GM15510 (cell line): ENCODE measurements around the gene BDKRB1.

Experiments
- POLR2A ChIP-seq: IDR thresholded peaks from 3 replicates; pipeline ENCODE4 v1.6.1; 2011; ENCODE audit warnings: borderline replicate concordance; ENCODE audit not compliant: insufficient read length; ENCODE audit errors: extremely low read depth

BDKRB1 gene

DNA sequence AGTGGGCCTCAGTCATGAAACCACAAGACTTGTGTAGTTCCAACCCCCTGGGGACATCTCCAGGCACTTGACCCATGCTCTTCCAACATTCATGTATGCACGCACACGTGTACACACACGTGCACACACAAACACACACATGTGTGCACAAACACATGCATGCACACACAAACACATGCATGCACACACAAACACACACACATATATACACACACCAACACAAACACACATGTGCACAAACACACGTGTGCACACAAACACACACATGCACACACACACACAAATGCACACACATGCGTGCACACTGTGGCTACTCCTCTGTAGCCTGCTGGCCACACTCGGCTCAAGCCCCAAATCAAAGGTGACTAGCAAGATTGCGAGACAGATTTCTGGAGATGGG is 28.6 kb upstream of the BDKRB1 start:
- no peak for TF ChIP-seq POLR2A

DNA sequence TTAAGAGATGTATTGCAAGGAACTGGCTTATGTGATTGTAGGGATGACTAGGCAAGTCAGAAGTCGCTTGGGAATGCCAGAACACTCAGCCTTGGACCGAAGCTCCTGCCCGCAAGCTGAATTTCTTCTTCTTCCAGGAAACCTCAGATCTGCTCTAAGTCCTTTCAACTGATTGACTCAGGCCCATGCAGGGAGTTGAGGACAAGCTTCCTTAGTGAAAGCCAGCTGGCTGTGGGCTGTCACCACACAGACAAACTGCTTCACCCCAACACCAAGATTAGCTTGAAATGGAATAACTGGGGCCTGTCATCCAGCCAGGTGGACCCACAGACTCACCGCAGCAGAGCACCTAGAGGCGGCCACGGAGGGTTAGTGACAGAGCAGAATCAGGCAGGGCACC is 26.7 kb upstream of the BDKRB1 start:
- TF ChIP-seq POLR2A: no peak

DNA sequence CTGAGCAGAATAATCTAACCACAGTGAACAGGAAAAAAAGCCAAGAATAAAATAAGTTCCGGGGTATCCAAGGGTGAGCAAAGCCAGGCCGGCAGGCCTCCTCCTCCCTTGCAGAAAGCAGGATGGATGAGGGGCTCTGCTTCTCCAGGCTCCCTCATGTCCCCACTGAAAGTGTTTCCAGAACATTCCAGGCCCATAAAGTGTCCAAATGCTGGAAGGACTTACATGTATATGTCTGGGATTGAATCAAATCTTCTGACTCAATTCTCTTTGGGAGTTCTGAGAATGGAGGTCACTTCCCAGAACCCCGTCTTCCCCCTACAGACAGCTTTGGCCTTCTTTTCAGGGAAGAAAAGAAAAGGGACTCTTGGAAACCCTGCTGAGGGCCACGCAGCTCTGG is 25.0 kb upstream of the BDKRB1 start:
- TF ChIP-seq POLR2A: no peak

DNA sequence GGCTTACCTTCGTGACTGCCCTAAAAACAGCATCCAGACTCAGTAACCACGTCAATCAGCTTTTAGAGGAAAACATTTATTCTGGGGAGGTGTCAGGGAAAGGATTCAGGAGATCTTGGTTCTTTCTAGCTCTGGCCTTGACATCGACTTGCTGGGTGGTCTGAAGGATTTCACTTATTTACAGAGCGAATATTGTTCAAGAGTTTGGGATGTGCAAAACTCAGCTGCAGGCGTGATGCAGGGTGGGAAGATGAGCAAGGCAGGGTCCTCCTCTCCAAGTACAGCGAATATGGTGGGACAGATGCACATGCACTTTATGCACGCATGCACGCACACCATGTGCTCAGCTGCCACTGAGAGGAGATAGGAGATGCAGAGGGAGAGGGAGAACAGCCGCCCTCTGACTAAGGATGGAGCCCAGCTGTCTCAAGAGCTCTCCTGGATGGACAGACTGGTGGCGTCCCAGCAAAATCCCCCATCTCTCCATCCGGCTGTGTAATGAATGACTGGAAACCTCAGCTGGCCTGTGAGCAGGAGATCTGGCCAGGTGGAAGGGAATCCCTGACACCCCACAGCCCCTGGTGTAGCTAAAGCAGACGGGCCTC is 24.4 kb upstream of the BDKRB1 start:
- TF ChIP-seq POLR2A: no peak

DNA sequence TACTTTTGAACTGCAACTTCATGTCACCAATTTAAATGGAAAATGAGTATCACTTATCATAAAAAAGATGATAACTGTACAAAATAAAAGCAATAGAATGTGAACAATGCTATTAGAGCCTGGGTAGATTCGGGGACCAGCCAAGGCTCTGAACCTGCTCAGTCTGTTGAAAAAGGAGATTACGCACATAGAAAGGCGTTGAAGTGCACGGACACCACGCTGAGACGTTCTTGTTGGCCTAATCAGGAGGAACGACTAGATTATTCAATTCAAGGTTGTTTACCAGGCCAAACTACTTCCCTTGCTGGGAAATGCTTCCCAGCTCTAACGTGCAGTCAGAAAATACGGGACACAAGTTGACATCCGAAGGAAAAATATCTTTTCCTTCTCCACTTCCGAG is 23.5 kb upstream of the BDKRB1 start:
- no peak for TF ChIP-seq POLR2A

DNA sequence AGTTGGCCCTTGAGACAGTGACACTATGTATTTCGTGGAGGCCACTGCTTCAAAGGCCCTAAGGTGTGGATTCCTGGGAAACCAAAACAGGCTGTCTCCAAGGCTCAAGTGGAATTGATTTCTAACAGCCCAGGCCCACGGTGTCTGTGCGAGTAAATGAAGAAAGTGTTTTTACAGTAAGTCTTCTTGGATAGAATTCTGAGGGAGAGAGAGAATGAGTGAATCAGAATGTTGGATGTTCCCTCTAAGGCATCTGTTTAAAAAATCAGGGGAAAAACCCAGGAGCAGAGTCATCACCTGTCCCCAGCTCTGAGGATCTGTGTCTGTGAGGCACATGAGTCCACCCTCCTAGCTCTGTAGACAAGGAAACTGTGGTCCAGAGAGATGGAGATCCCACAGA is 22.3 kb upstream of the BDKRB1 start:
- TF ChIP-seq POLR2A: no peak

DNA sequence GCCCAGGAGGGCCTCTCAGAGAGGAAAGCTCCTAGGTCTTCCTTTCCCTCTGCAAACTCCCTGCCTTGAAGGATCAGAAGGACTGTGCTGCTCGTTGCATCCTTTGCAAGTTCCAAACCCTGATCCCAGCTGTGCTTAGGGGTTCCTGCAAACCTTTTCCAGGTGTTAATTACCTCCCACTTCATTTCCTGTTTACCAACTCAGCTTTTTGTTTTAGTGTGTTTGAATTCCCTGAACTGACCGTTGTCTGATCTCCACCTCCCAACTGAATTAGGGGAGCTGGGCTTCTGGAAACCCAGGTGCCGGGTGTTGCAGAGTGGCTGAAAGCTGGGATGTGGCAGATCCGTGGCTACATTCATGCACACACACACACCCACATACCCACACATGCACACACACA is 20.6 kb upstream of the BDKRB1 start:
- TF ChIP-seq POLR2A: no peak

DNA sequence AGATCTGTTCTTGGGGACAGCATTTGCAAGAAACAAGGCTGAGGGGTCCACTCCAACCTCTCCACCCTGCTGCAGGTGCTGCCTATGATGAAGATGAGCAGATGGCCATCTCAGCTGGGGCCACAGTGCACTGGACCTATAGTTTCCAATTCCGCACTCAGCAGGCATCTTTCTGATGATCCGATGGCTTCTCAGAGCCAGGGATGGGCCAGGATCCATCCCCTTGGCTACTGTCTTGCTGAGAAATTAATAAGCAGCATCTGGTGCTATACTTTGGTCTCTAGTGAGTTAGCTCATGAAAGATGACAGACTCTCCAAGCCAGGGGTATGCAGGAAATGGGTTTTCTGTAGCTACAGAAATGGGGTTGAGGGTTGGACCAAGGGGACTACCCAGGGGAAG is 18.4 kb upstream of the BDKRB1 start:
- TF ChIP-seq POLR2A: no peak

DNA sequence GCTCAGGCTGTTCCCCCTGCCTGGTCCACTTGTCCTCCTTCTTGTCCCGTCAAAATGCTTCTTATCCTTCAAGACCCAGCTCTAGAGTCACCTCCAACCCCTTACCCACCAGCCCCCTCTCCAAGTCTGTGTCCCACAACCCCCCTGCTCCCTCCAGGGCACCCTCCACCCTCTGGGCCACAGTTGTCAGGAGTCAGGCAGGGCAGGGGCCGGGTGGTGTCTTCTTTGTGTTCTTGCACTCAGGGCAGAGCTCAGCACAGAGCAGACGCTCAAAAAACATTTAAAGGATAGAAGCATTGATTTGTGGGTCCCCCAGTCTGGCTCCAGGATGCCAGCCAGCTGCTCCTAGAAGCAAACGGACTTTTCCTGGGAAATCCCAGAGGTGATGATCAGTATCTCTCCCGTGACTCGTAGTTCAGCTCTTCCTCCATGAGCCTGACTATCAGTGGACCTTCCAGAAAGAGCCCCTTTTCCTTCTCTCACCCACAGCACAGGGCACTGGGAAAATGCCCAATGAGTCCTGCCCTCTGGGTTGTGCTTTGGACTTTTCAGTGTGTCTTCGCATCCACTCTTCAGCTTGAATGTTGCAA is 17.2 kb upstream of the BDKRB1 start:
- no peak for TF ChIP-seq POLR2A

DNA sequence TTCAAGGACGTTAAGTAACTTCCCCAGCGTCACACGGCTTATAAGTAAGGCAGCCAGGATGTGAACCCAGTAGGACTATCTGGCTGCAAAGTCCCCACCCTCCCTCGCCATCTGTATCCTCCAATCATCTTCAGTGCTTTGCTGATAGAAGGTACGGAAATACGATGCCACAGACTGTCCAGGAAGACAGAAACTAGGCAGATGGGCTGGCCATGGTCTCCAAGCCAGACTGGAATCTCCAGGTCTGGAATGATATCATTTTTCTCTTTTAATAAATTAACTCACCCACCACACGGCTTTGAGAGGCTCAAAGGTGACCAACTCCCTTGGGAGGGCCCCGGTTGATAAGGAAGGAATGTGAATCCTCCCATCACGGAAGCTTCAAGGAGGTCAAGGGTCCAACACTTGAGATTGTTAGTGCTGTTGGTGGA is 16.3 kb upstream of the BDKRB1 start:
- TF ChIP-seq POLR2A: no peak

DNA sequence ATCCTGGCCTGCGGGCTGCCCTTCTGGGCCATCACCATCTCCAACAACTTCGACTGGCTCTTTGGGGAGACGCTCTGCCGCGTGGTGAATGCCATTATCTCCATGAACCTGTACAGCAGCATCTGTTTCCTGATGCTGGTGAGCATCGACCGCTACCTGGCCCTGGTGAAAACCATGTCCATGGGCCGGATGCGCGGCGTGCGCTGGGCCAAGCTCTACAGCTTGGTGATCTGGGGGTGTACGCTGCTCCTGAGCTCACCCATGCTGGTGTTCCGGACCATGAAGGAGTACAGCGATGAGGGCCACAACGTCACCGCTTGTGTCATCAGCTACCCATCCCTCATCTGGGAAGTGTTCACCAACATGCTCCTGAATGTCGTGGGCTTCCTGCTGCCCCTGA is 15.4 kb upstream of the BDKRB1 start:
- TF ChIP-seq POLR2A: no peak

DNA sequence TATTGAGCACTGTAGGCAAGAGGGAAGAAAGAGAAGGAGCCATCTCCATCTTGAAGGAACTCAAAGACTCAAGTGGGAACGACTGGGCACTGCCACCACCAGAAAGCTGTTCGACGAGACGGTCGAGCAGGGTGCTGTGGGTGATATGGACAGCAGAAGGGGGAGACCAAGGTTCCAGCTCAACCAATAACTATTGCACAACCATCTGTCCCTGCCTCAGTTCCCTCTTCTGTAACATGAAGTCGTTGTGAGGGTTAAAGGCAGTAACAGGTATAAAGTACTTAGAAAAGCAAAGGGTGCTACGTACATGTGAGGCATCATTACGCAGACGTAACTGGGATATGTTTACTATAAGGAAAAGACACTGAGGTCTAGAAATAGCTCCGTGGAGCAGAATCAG is 13.9 kb upstream of the BDKRB1 start:
- no peak for TF ChIP-seq POLR2A

DNA sequence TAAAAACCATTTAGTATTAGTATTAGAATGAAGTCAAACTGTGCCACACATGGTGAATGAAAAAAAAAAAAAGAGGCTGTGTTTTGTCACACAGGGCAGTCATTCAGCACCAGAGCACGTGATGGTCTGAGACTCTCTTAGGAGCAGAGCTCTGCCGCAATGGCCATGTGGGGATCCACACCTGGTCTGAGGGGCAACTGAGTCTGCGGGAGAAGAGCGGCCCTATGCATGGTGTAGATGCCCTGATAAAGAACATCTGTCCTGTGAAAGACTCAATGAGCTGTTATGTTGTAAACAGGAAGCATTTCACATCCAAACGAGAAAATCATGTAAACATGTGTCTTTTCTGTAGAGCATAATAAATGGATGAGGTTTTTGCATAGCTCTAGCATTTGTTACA is 12.2 kb upstream of the BDKRB1 start:
- no peak for TF ChIP-seq POLR2A

DNA sequence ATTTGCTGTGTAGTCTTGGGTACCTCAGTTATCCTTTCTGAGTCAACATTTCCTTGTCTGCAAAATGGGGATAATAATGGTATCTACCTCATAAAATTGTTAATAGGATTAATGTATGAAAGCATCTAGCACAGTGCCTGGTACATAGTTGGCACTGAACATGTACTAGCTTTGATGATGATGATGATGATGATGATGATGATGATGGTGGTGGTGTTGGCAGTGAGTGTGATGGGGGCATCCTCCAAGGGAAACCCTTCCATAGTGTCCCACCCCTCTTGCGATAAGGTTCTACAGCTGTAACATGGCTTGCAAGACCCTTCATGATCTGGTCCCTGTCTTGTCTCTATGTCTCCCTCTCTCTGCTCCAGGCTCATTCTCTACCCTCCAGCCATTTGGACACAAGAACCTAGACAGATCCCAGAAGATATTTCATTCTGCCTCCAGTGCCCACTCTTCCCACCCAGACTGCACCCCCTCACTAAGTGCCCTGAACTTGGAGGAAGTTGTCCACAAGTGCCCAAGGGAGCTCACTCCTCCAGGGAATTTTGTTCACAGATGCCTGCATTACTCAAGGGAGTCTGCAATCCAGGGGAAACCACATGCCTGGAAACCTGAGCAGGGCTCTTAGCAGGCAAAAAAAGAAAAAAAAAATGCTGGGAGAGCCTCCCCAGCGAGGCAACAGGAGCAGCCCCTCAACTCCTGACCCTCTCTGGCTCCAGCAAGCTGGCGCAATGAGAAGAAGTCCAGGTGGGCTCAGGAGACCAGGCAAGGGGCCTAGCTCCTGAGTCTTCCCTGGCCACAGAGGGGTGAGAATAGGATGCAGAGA is 10.1 kb upstream of the BDKRB1 start:
- TF ChIP-seq POLR2A: no peak

DNA sequence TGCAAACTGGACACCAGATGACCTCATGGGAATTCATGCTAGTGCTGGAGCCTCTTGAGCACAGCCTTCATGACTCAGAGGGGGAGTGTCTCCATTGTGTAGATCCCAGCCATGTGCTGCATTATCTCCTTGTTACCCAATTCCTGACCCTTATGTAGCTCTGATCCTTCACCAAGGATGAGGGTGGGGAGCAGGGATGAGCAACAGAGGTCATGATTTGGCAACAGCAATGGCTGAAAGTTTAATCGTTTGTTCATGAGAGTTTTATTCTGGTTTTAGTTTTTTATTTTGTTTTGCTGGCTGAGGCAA is 9.5 kb upstream of the BDKRB1 start:
- no peak for TF ChIP-seq POLR2A

DNA sequence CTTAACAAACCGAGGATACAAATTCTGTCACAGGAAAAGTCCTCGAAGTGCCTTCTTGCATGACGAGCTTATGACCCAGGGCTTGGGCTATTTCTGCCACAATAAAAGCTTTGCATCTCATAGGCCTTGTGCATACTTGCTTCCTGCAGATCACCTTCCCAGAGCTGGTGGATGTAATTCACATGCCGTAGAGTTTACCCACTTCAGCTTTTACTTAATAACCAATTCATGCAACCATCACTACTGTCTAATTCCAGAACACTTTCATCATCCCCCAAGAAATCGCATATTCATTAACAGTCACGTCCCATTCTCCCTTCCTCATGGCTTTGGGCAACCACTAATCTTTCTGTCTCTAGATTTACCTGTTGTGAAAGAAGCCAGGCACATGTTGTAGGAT is 9.0 kb upstream of the BDKRB1 start:
- TF ChIP-seq POLR2A: no peak
